HS-5 (cell line): ENCODE results near the gene SCUBE1.
"Not testable (repeated sequence)": the region's sequence is repeated elsewhere in the genome, so short reads cannot be mapped to it uniquely, and the experiment has no call there.

Experiments used
- DNase-seq: peaks from one replicate; pipeline ENCODE4 v3.0.0-alpha.2; 2012; ENCODE audit warnings: low read depth

SCUBE1 gene

GRCh38 chr22:43356881-43357280 is 13.7 kb upstream of the SCUBE1 start:
- no peak for DNase-seq

- DNase-seq = not testable (repeated sequence)
These were observed 12.5 kb upstream of the SCUBE1 start for GRCh38 chr22:43355688-43356087.

GRCh38 chr22:43351966-43352345 is 8.8 kb upstream of the SCUBE1 start:
- DNase-seq = no peak

GRCh38 chr22:43349636-43350035 is 6.5 kb upstream of the SCUBE1 start:
- no peak for DNase-seq

- no peak for DNase-seq
These were observed 3.4 kb upstream of the SCUBE1 start for GRCh38 chr22:43346521-43346929.

- no peak for DNase-seq
These were observed 2.7 kb upstream of the SCUBE1 start for GRCh38 chr22:43345761-43346301.

- DNase-seq = no peak
These were observed 2.2 kb upstream of the SCUBE1 start for GRCh38 chr22:43345356-43345755.

- DNase-seq = no peak
These were observed 1.3 kb upstream of the SCUBE1 start for GRCh38 chr22:43344520-43344787.

GRCh38 chr22:43343670-43344519 is 723 bp upstream of the SCUBE1 start:
- DNase-seq = no peak

- no peak for DNase-seq
These were observed 568 bp downstream of the SCUBE1 start for GRCh38 chr22:43342347-43343261.

- no peak for DNase-seq
These were observed 1.6 kb downstream of the SCUBE1 start for GRCh38 chr22:43341565-43341964.

- no peak for DNase-seq
These were observed 4.3 kb downstream of the SCUBE1 start for GRCh38 chr22:43338766-43339345.

GRCh38 chr22:43337946-43338345 is 5.2 kb downstream of the SCUBE1 start:
- DNase-seq = no peak

- DNase-seq = no peak
These were observed 5.8 kb downstream of the SCUBE1 start for GRCh38 chr22:43337385-43337784.

- DNase-seq = no peak
These were observed 8.8 kb downstream of the SCUBE1 start for GRCh38 chr22:43334378-43334777.

- DNase-seq = no peak
These were observed 9.2 kb downstream of the SCUBE1 start for GRCh38 chr22:43333978-43334377.

GRCh38 chr22:43333156-43333555 is 10.0 kb downstream of the SCUBE1 start:
- no peak for DNase-seq

GRCh38 chr22:43331698-43332097 is 11.5 kb downstream of the SCUBE1 start:
- DNase-seq = no peak

GRCh38 chr22:43331069-43331451 is 12.1 kb downstream of the SCUBE1 start:
- DNase-seq = no peak

GRCh38 chr22:43330178-43331068 is 12.7 kb downstream of the SCUBE1 start:
- DNase-seq = no peak

GRCh38 chr22:43329061-43329460 is 14.1 kb downstream of the SCUBE1 start:
- DNase-seq = no peak

- no peak for DNase-seq
These were observed 16.1 kb downstream of the SCUBE1 start for GRCh38 chr22:43327157-43327438.
